ENCODE data around the gene PPP6R3.

PPP6R3 gene

DNA sequence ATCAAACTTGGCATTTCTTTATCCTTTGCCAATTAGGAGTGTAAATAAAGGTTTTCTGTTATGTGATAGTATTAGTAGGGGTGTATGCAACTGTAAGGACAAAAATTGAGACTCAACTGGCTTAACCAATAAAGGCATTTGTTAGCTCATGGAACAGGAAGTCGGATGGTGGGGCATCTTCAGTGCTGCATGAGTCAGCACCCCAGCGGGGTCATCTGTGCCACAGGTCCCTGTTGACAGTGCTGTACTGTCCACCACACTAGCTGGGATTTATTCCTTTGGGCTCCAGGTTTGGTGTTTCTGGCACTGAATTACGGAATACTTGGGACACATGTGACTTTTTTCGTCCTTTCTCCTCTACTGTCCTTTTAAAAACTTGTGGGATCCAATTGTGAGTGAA lies 86.0 kb downstream of the PPP6R3 start:
- H3K4me1 ChIP-seq (ENCODE audit: insufficient read depth, low read length) = no peaks in the 10 kb centered on the region
- no peak overlapping the region for H3K4me2 ChIP-seq (ENCODE audit: insufficient read depth, low read length)
- H4K20me1 ChIP-seq (ENCODE audit: insufficient read depth, low read length) = peaks cover 67% of the 10 kb centered on the region
- H3K79me2 ChIP-seq (ENCODE audit: insufficient read depth, low read length) = peaks cover 84% of the 10 kb centered on the region
- H2AFZ ChIP-seq (ENCODE audit: low read depth, low read length) = no peak overlapping the region
- DNase-seq (no peak), ATAC-seq (ENCODE audit: insufficient read depth, low read depth) (no peak)
- H3K4me3 ChIP-seq (ENCODE audit: low read depth in 1 of 2, low read length in 2 of 2) = no peak overlapping the region
- H3K27ac ChIP-seq (ENCODE audit: low read length) = no peak overlapping the region
- no peak overlapping the region for H3K9ac ChIP-seq (ENCODE audit: low read depth, low read length)
- H3K27me3 ChIP-seq (ENCODE audit: insufficient read depth, low read length, poor library complexity) = no peaks in the 10 kb centered on the region
- H3K36me3 ChIP-seq (ENCODE audit: insufficient read depth, low read length) = peaks cover 97% of the 10 kb centered on the region
- TF ChIP-seq EZH2 (IDR thresholded peaks at IDR 0.05; ENCODE audit: borderline replicate concordance, low read depth, low read length, severe bottlenecking) (no peak), CTCF (IDR thresholded peaks at IDR 0.05; ENCODE audit: borderline replicate concordance, extremely low read depth, low read length, poor library complexity, severe bottlenecking) (no peak)
- H3K9me3 ChIP-seq (ENCODE audit: insufficient read depth, low read length, severe bottlenecking) = no peaks in the 10 kb centered on the region

- Histone ChIP-seq H3K27me3 (ENCODE audit: insufficient read depth, low read length, poor library complexity) (no peaks in the 10 kb centered on the region), H3K9me3 (ENCODE audit: insufficient read depth, low read length, severe bottlenecking) (no peaks in the 10 kb centered on the region), H3K9ac (ENCODE audit: low read depth, low read length) (no peak overlapping the region), H3K79me2 (ENCODE audit: insufficient read depth, low read length) (peaks cover 81% of the 10 kb centered on the region), H3K4me2 (ENCODE audit: insufficient read depth, low read length) (no peak overlapping the region), H3K36me3 (ENCODE audit: insufficient read depth, low read length) (peaks cover 97% of the 10 kb centered on the region), H3K4me1 (ENCODE audit: insufficient read depth, low read length) (no peaks in the 10 kb centered on the region), H3K4me3 (ENCODE audit: low read depth in 1 of 2, low read length in 2 of 2) (no peak overlapping the region), H2AFZ (ENCODE audit: low read depth, low read length) (no peak overlapping the region), H4K20me1 (ENCODE audit: insufficient read depth, low read length) (peaks cover 58% of the 10 kb centered on the region), H3K27ac (ENCODE audit: low read length) (no peak overlapping the region)
- ATAC-seq (ENCODE audit: insufficient read depth, low read depth) (no peak), DNase-seq (no peak)
- TF ChIP-seq CTCF (IDR thresholded peaks at IDR 0.05; ENCODE audit: borderline replicate concordance, extremely low read depth, low read length, poor library complexity, severe bottlenecking) = no peak
- no peak for TF ChIP-seq EZH2 (IDR thresholded peaks at IDR 0.05; ENCODE audit: borderline replicate concordance, low read depth, low read length, severe bottlenecking)
These were observed 89.4 kb downstream of the PPP6R3 start for GRCh38 chr11:68549789-68550484.

GRCh38 chr11:68550485-68550817 lies 89.9 kb downstream of the PPP6R3 start:
- no peak overlapping the region for H3K4me2 ChIP-seq (ENCODE audit: insufficient read depth, low read length)
- no peaks in the 10 kb centered on the region for H3K27me3 ChIP-seq (ENCODE audit: insufficient read depth, low read length, poor library complexity)
- ATAC-seq (ENCODE audit: insufficient read depth, low read depth) (no peak), DNase-seq (no peak)
- TF ChIP-seq EZH2 (IDR thresholded peaks at IDR 0.05; ENCODE audit: borderline replicate concordance, low read depth, low read length, severe bottlenecking) (no peak), CTCF (IDR thresholded peaks at IDR 0.05; ENCODE audit: borderline replicate concordance, extremely low read depth, low read length, poor library complexity, severe bottlenecking) (no peak)
- no peaks in the 10 kb centered on the region for H3K9me3 ChIP-seq (ENCODE audit: insufficient read depth, low read length, severe bottlenecking)
- peaks cover 97% of the 10 kb centered on the region for H3K36me3 ChIP-seq (ENCODE audit: insufficient read depth, low read length)
- no peak overlapping the region for H2AFZ ChIP-seq (ENCODE audit: low read depth, low read length)
- H3K27ac ChIP-seq (ENCODE audit: low read length) = no peak overlapping the region
- H3K9ac ChIP-seq (ENCODE audit: low read depth, low read length) = no peak overlapping the region
- H4K20me1 ChIP-seq (ENCODE audit: insufficient read depth, low read length) = peaks cover 54% of the 10 kb centered on the region
- no peak overlapping the region for H3K4me3 ChIP-seq (ENCODE audit: low read depth in 1 of 2, low read length in 2 of 2)
- H3K4me1 ChIP-seq (ENCODE audit: insufficient read depth, low read length) = no peaks in the 10 kb centered on the region
- H3K79me2 ChIP-seq (ENCODE audit: insufficient read depth, low read length) = peaks cover 81% of the 10 kb centered on the region
